GM12878 (cell line): Measurements from ENCODE around the gene RBSN. TPM values are rescaled to one million over a fixed set of nuclear protein-coding genes. Genes with fewer than 3 reads are reported as not detected.

ENCODE experiments used
- ATAC-seq: fragments of 200-7000 bp; cut with Tn5 transposase; 3 replicates; pipeline ENCODE4 v1.9.1; 2020; ENCODE audit warnings: mild to moderate bottlenecking, moderate library complexity
- BruUV-seq: library from RNA; stranded (reverse); fragments of 400-500 nt; replicated peaks from 2 replicates; lab custom pipeline; 2021; lab: Mats Ljungman, UMichigan
- CTCF ChIA-PET: fragments of 300-600 bp; sonication (Branson Sonifier 250); formaldehyde crosslinking; extraction: SDS; loops from one replicate; lab custom pipeline; 2021; ENCODE audit warnings: inconsistent platforms; lab: Yijun Ruan, JAX
- POLR2A ChIA-PET: fragments of 350-600 bp; formaldehyde crosslinking; extraction: SDS; loops from one replicate; lab custom pipeline; 2021; ENCODE audit warnings: inconsistent platforms; lab: Charles Lee
- RAD21 ChIA-PET: fragments of 300-600 bp; sonication (Branson Sonifier 250); formaldehyde crosslinking; loops from one replicate; lab custom pipeline; 2023; ENCODE audit warnings: antibody characterized with exemption; ENCODE audit not compliant: unreplicated experiment; lab: Charles Lee
- SMC1A ChIA-PET: fragments of 300-600 bp; sonication (Branson Sonifier 250); formaldehyde crosslinking; loops from one replicate; lab custom pipeline; 2023; ENCODE audit not compliant: unreplicated experiment, uncharacterized antibody; lab: Charles Lee
- DNase-seq: peaks from one replicate; pipeline ENCODE4 v3.0.0-alpha.2; 2011; ENCODE audit warnings: low read depth, low spot score
- FAIRE-seq: peaks from 3 replicates; lab custom pipeline; 2011; peaks lifted over from hg19 to GRCh38; lab: Jason Lieb, UNC
- H2AFZ ChIP-seq: 2 replicates; pipeline ENCODE4 v1.6.0; 2011; ENCODE audit warnings: low read depth, low read length, control low read depth; ENCODE audit not compliant: control insufficient read depth
- H3K27ac ChIP-seq: 2 replicates; pipeline ENCODE4 v1.5.1; 2011; ENCODE audit warnings: control low read depth; ENCODE audit not compliant: control insufficient read depth, insufficient read depth
- H3K27me3 ChIP-seq, 2 experiments: replicated peaks in 1 of 2; 2 replicates each; pipeline versions ENCODE4 v1.6.0 to v1.6.1; 2011; ENCODE audit warnings: low read length in 1 of 2; ENCODE audit not compliant: control insufficient read depth in 2 of 2, insufficient read depth in 2 of 2
- H3K36me3 ChIP-seq, 2 experiments: 2 replicates each; pipeline ENCODE4 v1.5.1; 2011; ENCODE audit warnings: low read length in 1 of 2; ENCODE audit not compliant: control insufficient read depth in 2 of 2, insufficient read depth in 2 of 2
- H3K4me1 ChIP-seq: 2 replicates; pipeline ENCODE4 v1.6.1; 2011; ENCODE audit warnings: mild to moderate bottlenecking, low read length, moderate library complexity, mixed read lengths; ENCODE audit not compliant: control insufficient read depth, insufficient read depth
- H3K4me2 ChIP-seq: 2 replicates; pipeline ENCODE4 v1.6.0; 2011; ENCODE audit warnings: control low read depth; ENCODE audit not compliant: control insufficient read depth, insufficient read depth
- H3K4me3 ChIP-seq: fragments of 200-600 bp; sonication (generic); 2 replicates; pipeline ENCODE4 v1.5.1; 2016
- H3K79me2 ChIP-seq: 2 replicates; pipeline ENCODE4 v1.6.0; 2011; ENCODE audit warnings: low read length; ENCODE audit not compliant: control insufficient read depth, insufficient read depth
- H3K9ac ChIP-seq: 2 replicates; pipeline ENCODE4 v1.8.0; 2011; ENCODE audit warnings: low read length, control low read depth, mixed read lengths; ENCODE audit not compliant: control insufficient read depth, insufficient read depth
- H3K9me3 ChIP-seq: replicated peaks from 3 replicates; pipeline ENCODE4 v1.5.1; 2011; ENCODE audit warnings: mild to moderate bottlenecking, low read length; ENCODE audit not compliant: control insufficient read depth, insufficient read depth
- H4K20me1 ChIP-seq: 2 replicates; pipeline ENCODE4 v1.6.0; 2011; ENCODE audit not compliant: control insufficient read depth, insufficient read depth
- ATF2 ChIP-seq: IDR thresholded peaks from 2 replicates; pipeline ENCODE4 v1.6.1; 2012; ENCODE audit warnings: low read length, inconsistent platforms
- ATF7 ChIP-seq: fragments of 450-650 bp; IDR thresholded peaks from 2 replicates; pipeline ENCODE4 v1.6.1; 2016; ENCODE audit warnings: low read depth, mild to moderate bottlenecking
- BHLHE40 ChIP-seq, 2 experiments: fragments of 450-650 bp in 1 of 2; IDR thresholded peaks; 2 replicates each; pipeline ENCODE4 v1.6.1; 2011 to 2017; ENCODE audit warnings: low read depth in 2 of 2, borderline replicate concordance in 1 of 2, improper control_type of control experiment in 1 of 2, low read length in 1 of 2, mild to moderate bottlenecking in 1 of 2
- MTA2 ChIP-seq: fragments of 450-650 bp; IDR thresholded peaks from 2 replicates; pipeline ENCODE4 v1.6.1; 2016; ENCODE audit warnings: low read depth, mild to moderate bottlenecking, moderate library complexity
- POLR2AphosphoS2 ChIP-seq: IDR thresholded peaks from 2 replicates; pipeline ENCODE4 v1.6.1; 2011; ENCODE audit warnings: low read depth, mild to moderate bottlenecking, low read length, improper control_type of control experiment, moderate library complexity
- RUNX3 ChIP-seq: IDR thresholded peaks from 2 replicates; pipeline ENCODE4 v1.6.1; 2012; ENCODE audit warnings: low read length, inconsistent platforms
- SMARCA5 ChIP-seq: fragments of 450-650 bp; IDR thresholded peaks from 2 replicates; pipeline ENCODE4 v1.6.1; 2017; ENCODE audit warnings: mild to moderate bottlenecking
- ZBTB33 ChIP-seq: fragments of 450-650 bp; IDR thresholded peaks from 2 replicates; pipeline ENCODE4 v1.6.1; 2017; ENCODE audit warnings: mild to moderate bottlenecking
- ZNF207 ChIP-seq: fragments of 450-650 bp; IDR thresholded peaks from 2 replicates; pipeline ENCODE4 v1.6.1; 2014; ENCODE audit warnings: antibody characterized with exemption, mild to moderate bottlenecking, borderline replicate concordance
- ZNF384 ChIP-seq: IDR thresholded peaks from 2 replicates; pipeline ENCODE4 v1.6.1; 2012; ENCODE audit warnings: low read depth, mild to moderate bottlenecking, low read length, improper control_type of control experiment, borderline replicate concordance
- WGBS: methylation state at CpG from one replicate; pipeline ENCODE4 v1.1.6; 2016; ENCODE audit warnings: low lambda C conversion rate; ENCODE audit not compliant: insufficient replicate concordance, insufficient coverage; ENCODE audit errors: missing lambda C conversion rate; 5-methylcytosine and 5-hydroxymethylcytosine counted together
- in situ Hi-C: fragments of 300-500 bp; cut with MboI; formaldehyde crosslinking; loops from 9 replicates; pipeline ENCODE4 v1.14.3; 2018; ENCODE audit warnings: mixed read lengths
- intact Hi-C: fragments of 100-400 bp; cut with micrococcal nuclease; formaldehyde crosslinking; loops from one replicate; pipeline ENCODE4 v1.14.2; 2022; ENCODE audit not compliant: unreplicated experiment
- polyA plus RNA-seq, 11 experiments: library from polyadenylated mRNA; depleted of rRNA in 4 of 11; unstranded in 6 of 11; stranded (reverse) in 5 of 11; fragments of >200 nt; fragmentation: Nextera tagmentation in 4 of 11; fragmentation: Illumina TruSeq in 1 of 11; extraction: Ambion mirVana in 4 of 11; extraction: Trizol in 1 of 11; gene quantifications; 1 replicate in 1 of 11; 2 replicates in 10 of 11; pipeline versions ENCODE4 v1.2.1 to v1.2.3, GENCODE V29; 2011 to 2016; ENCODE audit warnings: inconsistent platforms in 2 of 11, missing spikeins in 2 of 11, low read depth in 1 of 11
- total RNA-seq, 4 experiments: library from RNA; depleted of rRNA in 3 of 4; stranded (reverse); fragments of >200 nt in 3 of 4; fragmentation: Illumina TruSeq in 1 of 4; extraction: Trizol in 1 of 4; gene quantifications; 2 replicates each; pipeline versions ENCODE4 v1.2.1 to v1.2.3, GENCODE V29; 2013 to 2021

Gene RBSN
- total and polyA plus RNA-seq, 10 of the 15 experiments (the other 5 are each of a cell fraction or from before 2014, with no cell fraction given): 2.0 to 17.5 (median 10.5) TPM

- Histone ChIP-seq H2AFZ (peak overlapping the region; percentile 58), H3K4me1 (peaks cover 14% of the 10 kb centered on the region), H3K27me3 (no peaks in the 10 kb centered on the region), H3K27ac (no peak overlapping the region), H3K4me3 (no peak overlapping the region), H3K79me2 (no peaks in the 10 kb centered on the region), H3K4me2 (peak overlapping the region; percentile 19; the same call in 1 of the 2 replicates), H3K9ac (no peak overlapping the region), H3K36me3 (no peaks in the 10 kb centered on the region), H3K9me3 (no peaks in the 10 kb centered on the region), H4K20me1 (no peaks in the 10 kb centered on the region)
- CTCF ChIA-PET: interaction anchor here (0.6 to 5.8 kb wide), 9 partner anchors 11 to 346 kb away, joined by 3 to 123 read pairs (median 10); partner anchors contain the start of gene CAPN7
- POLR2A ChIA-PET: no interaction called here
- FAIRE-seq: peak; percentile 80
- RAD21 ChIA-PET: no interaction called here
- peak; percentile 87 for ATAC-seq
- peak; percentile 24 for DNase-seq
- 0% methylated on average over 2 of the region's 2 CpGs for whole genome bisulfite sequencing
- in situ Hi-C loops (no loop called here), intact Hi-C loops (no loop called here)
- TF ChIP-seq ZNF384: no peak
- TF ChIP-seq BHLHE40 (IDR thresholded peaks at IDR 0.05; ENCODE audit: borderline replicate concordance in 1 of 2, low read depth in 2 of 2, low read length in 1 of 2): peak in 1 of 2 experiments; percentile 28; a peak in 2 of 4 replicates
- TF ChIP-seq ATF2: 0 out of 2 replicates have a peak, but pooled peaks have one; percentile 11
- no peak for TF ChIP-seq ZNF207
- no peak for TF ChIP-seq MTA2
- no peak for TF ChIP-seq SMARCA5
- no peak for TF ChIP-seq POLR2AphosphoS2
- peak; percentile 29; the same call in 1 of the 2 replicates for TF ChIP-seq ATF7
- no peak for TF ChIP-seq ZBTB33
- TF ChIP-seq RUNX3: peak; percentile 29; the same call in 1 of the 2 replicates
- BruUV-seq: no TSS peak
- SMC1A ChIA-PET: interaction anchor here (3.9 kb wide), 1 partner anchor 82 kb away, joined by 49 read pairs; the partner anchor contains the start of gene CAPN7
These were observed 22.0 kb upstream of the RBSN start for GRCh38 chr3:15120986-15121385.
